HEK293 (cell line): Measurements from ENCODE around the gene VDR.

ENCODE experiments used
- KLF10 ChIP-seq: fragments of 450-650 bp; IDR thresholded peaks from 2 replicates; pipeline ENCODE4 v1.5.1; 2018; ENCODE audit warnings: missing biosample characterization, mild to moderate bottlenecking, missing genetic modification characterization
- KLF16 ChIP-seq: fragments of 450-650 bp; formaldehyde crosslinking; IDR thresholded peaks from 2 replicates; pipeline ENCODE4 v1.5.1; 2017; ENCODE audit warnings: missing biosample characterization, missing genetic modification characterization
- SP2 ChIP-seq: fragments of 450-650 bp; formaldehyde crosslinking; IDR thresholded peaks from 2 replicates; pipeline ENCODE4 v1.5.1; 2016; ENCODE audit warnings: missing biosample characterization, missing genetic modification characterization
- SP7 ChIP-seq: fragments of 450-650 bp; formaldehyde crosslinking; IDR thresholded peaks from 2 replicates; pipeline ENCODE4 v1.5.1; 2016; ENCODE audit warnings: missing biosample characterization, missing genetic modification characterization
- ZBTB17 ChIP-seq: fragments of 450-650 bp; formaldehyde crosslinking; IDR thresholded peaks from 2 replicates; pipeline ENCODE4 v1.5.1; 2016; ENCODE audit warnings: missing biosample characterization, missing genetic modification characterization
- ZNF157 ChIP-seq: fragments of 450-650 bp; formaldehyde crosslinking; IDR thresholded peaks from 2 replicates; pipeline ENCODE4 v1.5.1; 2016; ENCODE audit warnings: missing biosample characterization, missing genetic modification characterization
- ZNF239 ChIP-seq: fragments of 450-650 bp; formaldehyde crosslinking; IDR thresholded peaks from 2 replicates; pipeline ENCODE4 v1.5.1; 2016; ENCODE audit warnings: missing biosample characterization, missing genetic modification characterization
- ZNF292 ChIP-seq: fragments of 450-650 bp; formaldehyde crosslinking; IDR thresholded peaks from 2 replicates; pipeline ENCODE4 v1.5.1; 2016; ENCODE audit warnings: low read depth, missing biosample characterization, missing genetic modification characterization, borderline replicate concordance
- ZNF660 ChIP-seq: fragments of 450-650 bp; IDR thresholded peaks from 2 replicates; pipeline ENCODE4 v1.5.1; 2018; ENCODE audit warnings: missing biosample characterization, mild to moderate bottlenecking, missing genetic modification characterization
- ZNF837 ChIP-seq: fragments of 450-650 bp; formaldehyde crosslinking; IDR thresholded peaks from 2 replicates; pipeline ENCODE4 v1.5.1; 2016; ENCODE audit warnings: missing biosample characterization, missing genetic modification characterization
- TF ChIP-seq, protein P1 (sequence below): fragments of 450-650 bp; formaldehyde crosslinking; IDR thresholded peaks from 2 replicates; pipeline ENCODE4 v1.5.1; 2016; ENCODE audit warnings: missing biosample characterization, missing genetic modification characterization, borderline replicate concordance
- TF ChIP-seq, protein P2 (sequence below): fragments of 450-650 bp; formaldehyde crosslinking; IDR thresholded peaks from 2 replicates; pipeline ENCODE4 v1.5.1; 2016; ENCODE audit warnings: missing biosample characterization, missing genetic modification characterization

DNA sequence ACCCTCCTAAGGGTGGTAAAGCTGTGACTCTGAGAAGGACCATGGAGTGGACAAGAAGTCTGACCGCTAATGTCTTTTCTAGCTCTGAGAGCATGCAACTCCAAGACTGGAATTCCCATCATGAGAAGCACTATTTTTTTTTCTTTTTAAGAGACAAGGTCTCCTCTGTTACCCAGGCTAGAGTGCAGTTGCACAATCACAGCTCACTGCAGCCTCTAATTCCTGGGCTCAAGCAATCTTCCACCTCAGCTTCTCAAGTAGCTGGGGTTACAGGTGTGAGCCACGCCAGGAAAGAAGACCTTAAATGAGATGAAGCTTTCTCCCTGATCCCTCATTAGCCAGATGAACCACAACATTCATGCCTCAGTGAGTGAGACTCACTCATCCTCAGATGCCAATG, 19.2 kb downstream of the VDR start:
- TF ChIP-seq, protein P1, sequence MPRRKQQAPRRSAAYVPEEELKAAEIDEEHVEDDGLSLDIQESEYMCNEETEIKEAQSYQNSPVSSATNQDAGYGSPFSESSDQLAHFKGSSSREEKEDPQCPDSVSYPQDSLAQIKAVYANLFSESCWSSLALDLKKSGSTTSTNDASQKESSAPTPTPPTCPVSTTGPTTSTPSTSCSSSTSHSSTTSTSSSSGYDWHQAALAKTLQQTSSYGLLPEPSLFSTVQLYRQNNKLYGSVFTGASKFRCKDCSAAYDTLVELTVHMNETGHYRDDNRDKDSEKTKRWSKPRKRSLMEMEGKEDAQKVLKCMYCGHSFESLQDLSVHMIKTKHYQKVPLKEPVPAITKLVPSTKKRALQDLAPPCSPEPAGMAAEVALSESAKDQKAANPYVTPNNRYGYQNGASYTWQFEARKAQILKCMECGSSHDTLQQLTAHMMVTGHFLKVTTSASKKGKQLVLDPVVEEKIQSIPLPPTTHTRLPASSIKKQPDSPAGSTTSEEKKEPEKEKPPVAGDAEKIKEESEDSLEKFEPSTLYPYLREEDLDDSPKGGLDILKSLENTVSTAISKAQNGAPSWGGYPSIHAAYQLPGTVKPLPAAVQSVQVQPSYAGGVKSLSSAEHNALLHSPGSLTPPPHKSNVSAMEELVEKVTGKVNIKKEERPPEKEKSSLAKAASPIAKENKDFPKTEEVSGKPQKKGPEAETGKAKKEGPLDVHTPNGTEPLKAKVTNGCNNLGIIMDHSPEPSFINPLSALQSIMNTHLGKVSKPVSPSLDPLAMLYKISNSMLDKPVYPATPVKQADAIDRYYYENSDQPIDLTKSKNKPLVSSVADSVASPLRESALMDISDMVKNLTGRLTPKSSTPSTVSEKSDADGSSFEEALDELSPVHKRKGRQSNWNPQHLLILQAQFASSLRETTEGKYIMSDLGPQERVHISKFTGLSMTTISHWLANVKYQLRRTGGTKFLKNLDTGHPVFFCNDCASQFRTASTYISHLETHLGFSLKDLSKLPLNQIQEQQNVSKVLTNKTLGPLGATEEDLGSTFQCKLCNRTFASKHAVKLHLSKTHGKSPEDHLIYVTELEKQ (tag by site-specific recombination), result no peak
- TF ChIP-seq, protein P2, sequence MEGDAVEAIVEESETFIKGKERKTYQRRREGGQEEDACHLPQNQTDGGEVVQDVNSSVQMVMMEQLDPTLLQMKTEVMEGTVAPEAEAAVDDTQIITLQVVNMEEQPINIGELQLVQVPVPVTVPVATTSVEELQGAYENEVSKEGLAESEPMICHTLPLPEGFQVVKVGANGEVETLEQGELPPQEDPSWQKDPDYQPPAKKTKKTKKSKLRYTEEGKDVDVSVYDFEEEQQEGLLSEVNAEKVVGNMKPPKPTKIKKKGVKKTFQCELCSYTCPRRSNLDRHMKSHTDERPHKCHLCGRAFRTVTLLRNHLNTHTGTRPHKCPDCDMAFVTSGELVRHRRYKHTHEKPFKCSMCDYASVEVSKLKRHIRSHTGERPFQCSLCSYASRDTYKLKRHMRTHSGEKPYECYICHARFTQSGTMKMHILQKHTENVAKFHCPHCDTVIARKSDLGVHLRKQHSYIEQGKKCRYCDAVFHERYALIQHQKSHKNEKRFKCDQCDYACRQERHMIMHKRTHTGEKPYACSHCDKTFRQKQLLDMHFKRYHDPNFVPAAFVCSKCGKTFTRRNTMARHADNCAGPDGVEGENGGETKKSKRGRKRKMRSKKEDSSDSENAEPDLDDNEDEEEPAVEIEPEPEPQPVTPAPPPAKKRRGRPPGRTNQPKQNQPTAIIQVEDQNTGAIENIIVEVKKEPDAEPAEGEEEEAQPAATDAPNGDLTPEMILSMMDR (tag by site-specific recombination), result no peak
- TF ChIP-seq KLF10 (no peak), SP7 (no peak), ZNF837 (tag by site-specific recombination) (no peak), KLF16 (tag by site-specific recombination) (no peak), ZNF660 (no peak), ZBTB17 (no peak), ZNF292 (no peak), SP2 (tag by site-specific recombination) (no peak), ZNF239 (no peak), ZNF157 (tag by site-specific recombination) (no peak)
